GM12878 (cell line): ENCODE measurements around the gene ING5. TPM values are rescaled to one million over a fixed set of nuclear protein-coding genes. Genes with fewer than 3 reads are reported as not detected.

Experiments
- BRCA1 ChIP-seq: IDR thresholded peaks from 2 replicates; pipeline ENCODE4 v1.6.1; 2011; ENCODE audit warnings: low read depth, low read length, improper control_type of control experiment
- IRF5 ChIP-seq: fragments of 450-650 bp; IDR thresholded peaks from 2 replicates; pipeline ENCODE4 v1.6.1; 2017; ENCODE audit warnings: borderline replicate concordance
- RELB ChIP-seq: fragments of 450-650 bp; IDR thresholded peaks from 2 replicates; pipeline ENCODE4 v1.6.1; 2017; ENCODE audit warnings: low read depth, mild to moderate bottlenecking, moderate library complexity
- STAT1 ChIP-seq: fragments of 450-650 bp; conservative IDR thresholded peaks from 2 replicates; pipeline ENCODE4 v1.6.1; 2014; ENCODE audit warnings: antibody characterized with exemption, mild to moderate bottlenecking
- SUPT20H ChIP-seq: IDR thresholded peaks from 2 replicates; pipeline ENCODE4 v1.6.1; 2011; ENCODE audit warnings: low read depth, mild to moderate bottlenecking, low read length, moderate library complexity, borderline replicate concordance; ENCODE audit not compliant: control insufficient read depth
- USF2 ChIP-seq: IDR thresholded peaks from 2 replicates; pipeline ENCODE4 v1.6.1; 2011; ENCODE audit warnings: low read depth, low read length, improper control_type of control experiment, borderline replicate concordance
- ZBTB33 ChIP-seq: fragments of 450-650 bp; IDR thresholded peaks from 2 replicates; pipeline ENCODE4 v1.6.1; 2017; ENCODE audit warnings: mild to moderate bottlenecking
- ZNF384 ChIP-seq: IDR thresholded peaks from 2 replicates; pipeline ENCODE4 v1.6.1; 2012; ENCODE audit warnings: low read depth, mild to moderate bottlenecking, low read length, improper control_type of control experiment, borderline replicate concordance
- polyA plus RNA-seq, 11 experiments: library from polyadenylated mRNA; depleted of rRNA in 4 of 11; unstranded in 6 of 11; stranded (reverse) in 5 of 11; fragments of >200 nt; fragmentation: Nextera tagmentation in 4 of 11; fragmentation: Illumina TruSeq in 1 of 11; extraction: Ambion mirVana in 4 of 11; extraction: Trizol in 1 of 11; gene quantifications; 1 replicate in 1 of 11; 2 replicates in 10 of 11; pipeline versions ENCODE4 v1.2.1 to v1.2.3, GENCODE V29; 2011 to 2016; ENCODE audit warnings: inconsistent platforms in 2 of 11, missing spikeins in 2 of 11, low read depth in 1 of 11
- total RNA-seq, 4 experiments: library from RNA; depleted of rRNA in 3 of 4; stranded (reverse); fragments of >200 nt in 3 of 4; fragmentation: Illumina TruSeq in 1 of 4; extraction: Trizol in 1 of 4; gene quantifications; 2 replicates each; pipeline versions ENCODE4 v1.2.1 to v1.2.3, GENCODE V29; 2013 to 2021

ING5 gene
- total and polyA plus RNA-seq, 10 of the 15 experiments (the other 5 are each of a cell fraction or from before 2014, with no cell fraction given), result 10.0 to 46.1 (median 27.2) TPM

- TF ChIP-seq RELB (no peak), ZBTB33 (no peak), STAT1 (no peak), SUPT20H (no peak), ZNF384 (no peak), BRCA1 (no peak), USF2 (no peak), IRF5 (no peak)
Observed at GRCh38 chr2:241680827-241681599, 20.8 kb upstream of the ING5 start (continued).
